Peyer's patch (tissue), 4 donors: Measurements from ENCODE around the gene SLC29A1. TPM values are rescaled to one million over a fixed set of nuclear protein-coding genes. Genes with fewer than 3 reads are reported as not detected.
A peak's percentile ranks its signal among the peaks of the same experiment; 100 is the strongest.

ENCODE experiments used
- DNase-seq, 3 donors: peaks; one replicate each; pipeline ENCODE4 v3.0.0-alpha.2; 2017 to 2019
- H3K27ac ChIP-seq, 4 donors: fragments of 200-600 bp; sonication (generic); one replicate each; pipeline ENCODE4 v1.5.1; 2016 to 2019
- H3K27me3 ChIP-seq, 2 donors: fragments of 200-600 bp; sonication (generic); one replicate each; pipeline ENCODE4 v1.5.1; 2019
- H3K36me3 ChIP-seq, 3 donors: fragments of 200-600 bp; sonication (generic); one replicate each; pipeline ENCODE4 v1.5.1; 2016 to 2019
- H3K4me1 ChIP-seq, 4 donors: fragments of 200-600 bp; sonication (generic); one replicate each; pipeline ENCODE4 v1.5.1; 2016 to 2019
- H3K4me3 ChIP-seq, 4 donors: fragments of 200-600 bp; sonication (generic); 1 replicate in 3 of 4; 2 replicates in 1 of 4; pipeline ENCODE4 v1.5.1; 2016 to 2019; ENCODE audit warnings: mild to moderate bottlenecking in 1 of 4
- H3K9me3 ChIP-seq, 4 donors: fragments of 200-600 bp; sonication (generic); one replicate each; pipeline ENCODE4 v1.5.1; 2016 to 2019; ENCODE audit warnings: mild to moderate bottlenecking in 1 of 4
- CTCF ChIP-seq, 6 experiments: fragments of 450-650 bp in 4 of 6; fragments of 200-600 bp in 2 of 6; sonication (generic) in 1 of 6; IDR thresholded peaks; one replicate each; pipeline ENCODE4 v1.5.1; 2017 to 2019; ENCODE audit warnings: antibody characterized with exemption in 6 of 6, mild to moderate bottlenecking in 3 of 6, moderate library complexity in 1 of 6
- POLR2A ChIP-seq, 2 donors: fragments of 450-650 bp; IDR thresholded peaks; one replicate each; pipeline ENCODE4 v1.5.1; 2017; ENCODE audit warnings: antibody characterized with exemption in 2 of 2, mild to moderate bottlenecking in 2 of 2, moderate library complexity in 2 of 2
- total RNA-seq, 4 donors: library from RNA; depleted of rRNA; stranded (reverse); fragments of >200 nt; gene quantifications; one replicate each; pipeline ENCODE4 v1.1.0, GENCODE V29; 2016

SLC29A1 gene
- total RNA-seq, 4 donors from 2014 or later = 4.4 to 25.6 (median 19.5) TPM

GRCh38 chr6:44271914-44272313 lies 48.5 kb downstream of the SLC29A1 start:
- Histone ChIP-seq H3K4me3 (no peak overlapping the region), H3K36me3 (no peaks in the 10 kb centered on the region), H3K4me1 (peaks cover 0 to 21% (median 3%) of the 10 kb centered on the region in 4 donors), H3K9me3 (no peaks in the 10 kb centered on the region), H3K27ac (no peak overlapping the region), H3K27me3 (peaks cover 0 to 32% of the 10 kb centered on the region in 2 donors)
- TF ChIP-seq POLR2A (IDR thresholded peaks at IDR 0.05) (no peak), CTCF (IDR thresholded peaks at IDR 0.05) (no peak)
- no peak for DNase-seq

GRCh38 chr6:44272529-44272928 lies 49.1 kb downstream of the SLC29A1 start:
- TF ChIP-seq CTCF (IDR thresholded peaks at IDR 0.05) (no peak), POLR2A (IDR thresholded peaks at IDR 0.05) (no peak)
- no peaks in the 10 kb centered on the region for H3K9me3 ChIP-seq
- H3K27ac ChIP-seq = no peak overlapping the region
- no peak overlapping the region for H3K4me3 ChIP-seq
- peaks cover 0 to 21% (median 3%) of the 10 kb centered on the region in 4 donors for H3K4me1 ChIP-seq
- H3K27me3 ChIP-seq = peaks cover 0 to 32% of the 10 kb centered on the region in 2 donors
- H3K36me3 ChIP-seq = no peaks in the 10 kb centered on the region
- no peak for DNase-seq

- Histone ChIP-seq H3K9me3 (no peaks in the 10 kb centered on the region), H3K27me3 (peaks cover 0 to 32% of the 10 kb centered on the region in 2 donors), H3K4me3 (no peak overlapping the region), H3K27ac (no peak overlapping the region), H3K4me1 (peaks cover 0 to 21% (median 3%) of the 10 kb centered on the region in 4 donors), H3K36me3 (no peaks in the 10 kb centered on the region)
- DNase-seq = no peak
- TF ChIP-seq POLR2A (IDR thresholded peaks at IDR 0.05) (no peak), CTCF (IDR thresholded peaks at IDR 0.05) (no peak)
These were observed 49.7 kb downstream of the SLC29A1 start for GRCh38 chr6:44272999-44273566.

GRCh38 chr6:44273617-44274016 lies 50.2 kb downstream of the SLC29A1 start:
- Histone ChIP-seq H3K27ac (no peak overlapping the region), H3K9me3 (no peaks in the 10 kb centered on the region), H3K4me1 (peaks cover 0 to 21% (median 3%) of the 10 kb centered on the region in 4 donors), H3K36me3 (no peaks in the 10 kb centered on the region), H3K27me3 (peaks cover 0 to 32% of the 10 kb centered on the region in 2 donors), H3K4me3 (no peak overlapping the region)
- TF ChIP-seq POLR2A (IDR thresholded peaks at IDR 0.05) (no peak), CTCF (IDR thresholded peaks at IDR 0.05) (no peak)
- DNase-seq = no peak

GRCh38 chr6:44275271-44275748 lies 51.9 kb downstream of the SLC29A1 start:
- Histone ChIP-seq H3K27ac (no peak overlapping the region), H3K9me3 (no peaks in the 10 kb centered on the region), H3K4me3 (no peak overlapping the region), H3K27me3 (peaks cover 0 to 24% of the 10 kb centered on the region in 2 donors), H3K4me1 (peaks cover 0 to 14% (median 3%) of the 10 kb centered on the region in 4 donors), H3K36me3 (no peaks in the 10 kb centered on the region)
- peak in 1 of 3 donors; percentile 32 for DNase-seq
- TF ChIP-seq POLR2A (IDR thresholded peaks at IDR 0.05) (no peak), CTCF (IDR thresholded peaks at IDR 0.05) (no peak)
